Trophoblast cell (in vitro differentiated cells and primary cell): ENCODE measurements around the gene PRR33.

Experiments
- DNase-seq, 2 donors: peaks; one replicate each; pipeline ENCODE4 v3.0.0-alpha.2; 2016
- H2AFZ ChIP-seq: 2 replicates; pipeline ENCODE4 v1.6.1; 2013; ENCODE audit warnings: low read length, moderate library complexity, mild to moderate bottlenecking; ENCODE audit not compliant: insufficient read depth, poor library complexity
- H2AK5ac ChIP-seq: 2 replicates; pipeline ENCODE4 v1.6.1; 2013; ENCODE audit warnings: mild to moderate bottlenecking, low read length
- H2BK120ac ChIP-seq: 2 replicates; pipeline ENCODE4 v1.6.1; 2013; ENCODE audit warnings: low read length, mild to moderate bottlenecking, moderate library complexity; ENCODE audit not compliant: insufficient read depth, poor library complexity
- H2BK12ac ChIP-seq: 2 replicates; pipeline ENCODE4 v1.6.1; 2013; ENCODE audit warnings: mild to moderate bottlenecking, low read length, moderate library complexity
- H2BK5ac ChIP-seq: 2 replicates; pipeline ENCODE4 v1.6.1; 2013; ENCODE audit warnings: low read length, low read depth, moderate library complexity, mild to moderate bottlenecking; ENCODE audit not compliant: poor library complexity
- H3K14ac ChIP-seq: 2 replicates; pipeline ENCODE4 v1.6.1; 2013; ENCODE audit warnings: mild to moderate bottlenecking, low read length
- H3K18ac ChIP-seq: 2 replicates; pipeline ENCODE4 v1.6.1; 2013; ENCODE audit warnings: mild to moderate bottlenecking, low read length
- H3K23ac ChIP-seq: 2 replicates; pipeline ENCODE4 v1.6.1; 2013; ENCODE audit warnings: low read length
- H3K27ac ChIP-seq: 2 replicates; pipeline ENCODE4 v1.5.1; 2013; ENCODE audit warnings: low read depth, mild to moderate bottlenecking, inconsistent platforms, low read length, moderate library complexity
- H3K27me3 ChIP-seq: 2 replicates; pipeline ENCODE4 v1.6.1; 2013; ENCODE audit warnings: inconsistent platforms, mild to moderate bottlenecking, low read length, moderate library complexity; ENCODE audit not compliant: insufficient read depth
- H3K36me3 ChIP-seq, 2 experiments: 1 replicate in 1 of 2; 2 replicates in 1 of 2; pipeline ENCODE4 v1.6.1; 2013; ENCODE audit warnings: low read length in 2 of 2, mild to moderate bottlenecking in 2 of 2, moderate library complexity in 1 of 2; ENCODE audit not compliant: insufficient read depth in 2 of 2, control insufficient read depth in 1 of 2
- H3K4ac ChIP-seq: 2 replicates; pipeline ENCODE4 v1.6.1; 2013; ENCODE audit warnings: low read depth, mild to moderate bottlenecking, low read length, moderate library complexity
- H3K4me1 ChIP-seq, 2 experiments: 1 replicate in 1 of 2; 2 replicates in 1 of 2; pipeline ENCODE4 v1.6.1; 2013; ENCODE audit warnings: low read length in 2 of 2, mild to moderate bottlenecking in 2 of 2, moderate library complexity in 1 of 2; ENCODE audit not compliant: insufficient read depth in 2 of 2, control insufficient read depth in 1 of 2
- H3K4me2 ChIP-seq: 2 replicates; pipeline ENCODE4 v1.6.1; 2013; ENCODE audit warnings: inconsistent platforms, mild to moderate bottlenecking, low read length, moderate library complexity
- H3K4me3 ChIP-seq: 2 replicates; pipeline ENCODE4 v1.5.1; 2013; ENCODE audit warnings: mild to moderate bottlenecking, low read depth, low read length, inconsistent platforms
- H3K79me1 ChIP-seq: one replicate; pipeline ENCODE4 v1.6.1; 2013; ENCODE audit warnings: low read length
- H3K79me2 ChIP-seq: 2 replicates; pipeline ENCODE4 v1.6.1; 2013; ENCODE audit warnings: low read length, mild to moderate bottlenecking; ENCODE audit not compliant: control insufficient read depth, insufficient read depth, poor library complexity
- H3K9ac ChIP-seq: 2 replicates; pipeline ENCODE4 v1.6.1; 2013; ENCODE audit warnings: mild to moderate bottlenecking, low read length
- H3K9me3 ChIP-seq: 2 replicates; pipeline ENCODE4 v1.6.1; 2013; ENCODE audit warnings: low read depth, mild to moderate bottlenecking, control low read depth, inconsistent platforms, low read length; ENCODE audit not compliant: insufficient read depth
- H4K12ac ChIP-seq: 2 replicates; pipeline ENCODE4 v1.6.1; 2013; ENCODE audit warnings: low read depth, mild to moderate bottlenecking, low read length, moderate library complexity
- H4K8ac ChIP-seq: 2 replicates; pipeline ENCODE4 v1.6.1; 2013; ENCODE audit warnings: low read depth, mild to moderate bottlenecking, low read length, moderate library complexity
- H4K91ac ChIP-seq: one replicate; pipeline ENCODE4 v1.6.1; 2013; ENCODE audit warnings: low read depth, mild to moderate bottlenecking, low read length, moderate library complexity
- WGBS: extraction: QIAGEN DNeasy Blood & Tissue Kit; methylation state at CpG from one replicate; pipeline ENCODE4 v1.1.7; 2013; ENCODE audit warnings: missing lambda C conversion rate; ENCODE audit not compliant: insufficient read length, insufficient coverage; ENCODE audit errors: extremely low coverage; 5-methylcytosine and 5-hydroxymethylcytosine counted together

Gene PRR33

GRCh38 chr11:1916132-1916985 lies 24.7 kb upstream of the PRR33 start:
- Histone ChIP-seq H2BK12ac (no peak overlapping the region), H4K12ac (no peak overlapping the region), H3K14ac (no peak overlapping the region), H3K79me2 (no peaks in the 10 kb centered on the region), H3K9me3 (peaks cover 4% of the 10 kb centered on the region), H3K9ac (no peak overlapping the region), H2AK5ac (no peak overlapping the region), H2BK120ac (no peak overlapping the region), H4K91ac (no peak overlapping the region), H3K23ac (no peak overlapping the region), H3K4me1 (peaks cover 0 to 2% of the 10 kb centered on the region in 2 experiments), H3K79me1 (no peaks in the 10 kb centered on the region), H3K4ac (no peak overlapping the region), H4K8ac (no peak overlapping the region), H3K4me2 (no peak overlapping the region), H3K27ac (no peak overlapping the region), H3K18ac (no peak overlapping the region), H3K4me3 (no peak overlapping the region), H3K36me3 (no peaks in the 10 kb centered on the region), H2AFZ (no peak overlapping the region), H3K27me3 (no peaks in the 10 kb centered on the region), H2BK5ac (no peak overlapping the region)
- WGBS: no CpG with 5 or more reads among the region's 14 CpGs
- DNase-seq: no peak

GRCh38 chr11:1915795-1916131 lies 24.1 kb upstream of the PRR33 start:
- 100% methylated on average over 2 of the region's 2 CpGs for WGBS

GRCh38 chr11:1913271-1914060 lies 21.8 kb upstream of the PRR33 start:
- DNase-seq: no peak
- no peak overlapping the region for H2AK5ac ChIP-seq
- no peak overlapping the region for H4K8ac ChIP-seq
- no peak overlapping the region for H3K14ac ChIP-seq
- peaks cover 4% of the 10 kb centered on the region for H3K9me3 ChIP-seq
- H2BK5ac ChIP-seq: no peak overlapping the region
- H3K18ac ChIP-seq: no peak overlapping the region
- no peaks in the 10 kb centered on the region for H3K79me1 ChIP-seq
- no peaks in the 10 kb centered on the region for H3K27me3 ChIP-seq
- H3K4ac ChIP-seq: no peak overlapping the region
- H3K4me2 ChIP-seq: no peak overlapping the region
- H3K9ac ChIP-seq: no peak overlapping the region
- no CpG with 5 or more reads among the region's 31 CpGs for WGBS
- no peak overlapping the region for H2BK12ac ChIP-seq
- H2AFZ ChIP-seq: no peak overlapping the region
- H3K36me3 ChIP-seq: no peaks in the 10 kb centered on the region
- H4K12ac ChIP-seq: no peak overlapping the region
- H3K79me2 ChIP-seq: no peaks in the 10 kb centered on the region
- no peak overlapping the region for H3K4me3 ChIP-seq
- no peak overlapping the region for H3K27ac ChIP-seq
- peak overlapping the region; percentile 25 for H3K23ac ChIP-seq
- H4K91ac ChIP-seq: no peak overlapping the region
- H3K4me1 ChIP-seq: peaks cover 0 to 2% of the 10 kb centered on the region in 2 experiments
- H2BK120ac ChIP-seq: no peak overlapping the region

More at GRCh38 chr11:1915795-1916131, 24.1 kb upstream of the PRR33 start:
- Histone ChIP-seq H3K18ac (no peak overlapping the region), H2AFZ (no peak overlapping the region), H3K4me1 (peaks cover 0 to 2% of the 10 kb centered on the region in 2 experiments), H3K4ac (no peak overlapping the region), H4K91ac (no peak overlapping the region), H4K12ac (no peak overlapping the region), H3K79me1 (no peaks in the 10 kb centered on the region), H3K14ac (no peak overlapping the region), H2BK5ac (no peak overlapping the region), H3K9me3 (peaks cover 4% of the 10 kb centered on the region), H4K8ac (no peak overlapping the region), H3K27ac (no peak overlapping the region), H2AK5ac (no peak overlapping the region), H3K4me2 (no peak overlapping the region), H2BK120ac (no peak overlapping the region), H2BK12ac (no peak overlapping the region), H3K9ac (no peak overlapping the region), H3K23ac (no peak overlapping the region), H3K79me2 (no peaks in the 10 kb centered on the region), H3K36me3 (no peaks in the 10 kb centered on the region), H3K4me3 (no peak overlapping the region), H3K27me3 (no peaks in the 10 kb centered on the region)
- no peak for DNase-seq

- DNase-seq: no peak
- no peak overlapping the region for H2AK5ac ChIP-seq
- no peak overlapping the region for H3K9ac ChIP-seq
- peaks cover 4% of the 10 kb centered on the region for H3K9me3 ChIP-seq
- H2AFZ ChIP-seq: no peak overlapping the region
- no peaks in the 10 kb centered on the region for H3K79me2 ChIP-seq
- no peak overlapping the region for H4K91ac ChIP-seq
- H3K14ac ChIP-seq: no peak overlapping the region
- no peaks in the 10 kb centered on the region for H3K79me1 ChIP-seq
- no peak overlapping the region for H3K4ac ChIP-seq
- no peak overlapping the region for H2BK12ac ChIP-seq
- no peaks in the 10 kb centered on the region for H3K36me3 ChIP-seq
- no peak overlapping the region for H2BK120ac ChIP-seq
- no peak overlapping the region for H4K12ac ChIP-seq
- no peak overlapping the region for H3K4me2 ChIP-seq
- H3K27ac ChIP-seq: no peak overlapping the region
- no peak overlapping the region for H3K23ac ChIP-seq
- peaks cover 0 to 2% of the 10 kb centered on the region in 2 experiments for H3K4me1 ChIP-seq
- no peak overlapping the region for H3K4me3 ChIP-seq
- H3K18ac ChIP-seq: no peak overlapping the region
- no peaks in the 10 kb centered on the region for H3K27me3 ChIP-seq
- H4K8ac ChIP-seq: no peak overlapping the region
- no peak overlapping the region for H2BK5ac ChIP-seq
- no CpG with 5 or more reads among the region's 13 CpGs for WGBS
Measured at GRCh38 chr11:1912289-1912878, 20.7 kb upstream of the PRR33 start.
